Hepatocyte (in vitro differentiated cells): ENCODE data around the gene PDZK1IP1.

ENCODE experiments used
- CTCF ChIP-seq: fragments of 200-600 bp; sonication (generic); IDR thresholded peaks from 2 replicates; pipeline ENCODE4 v1.5.1; 2016; ENCODE audit warnings: antibody characterized with exemption, mild to moderate bottlenecking; ENCODE audit not compliant: poor library complexity
- EZH2 ChIP-seq: fragments of 200-600 bp; sonication (generic); IDR thresholded peaks from 2 replicates; pipeline ENCODE4 v1.6.1; 2016; ENCODE audit warnings: antibody characterized with exemption, mild to moderate bottlenecking, borderline replicate concordance
- EZH2phosphoT487 ChIP-seq: fragments of 200-600 bp; sonication (generic); IDR thresholded peaks from one replicate; pipeline ENCODE4 v1.6.1; 2018; ENCODE audit warnings: antibody characterized with exemption, mild to moderate bottlenecking, low read depth, moderate library complexity; ENCODE audit not compliant: unreplicated experiment, severe bottlenecking

- no peak for TF ChIP-seq CTCF
- TF ChIP-seq EZH2phosphoT487 = no peak
- TF ChIP-seq EZH2 = no peak
Measured at GRCh38 chr1:47161298-47162040, 28.4 kb downstream of the PDZK1IP1 start.
